ENCODE measurements around the gene MRPL51. TPM values are rescaled to one million over a fixed set of nuclear protein-coding genes. Genes with fewer than 3 reads are reported as not detected.

The MRPL51 gene
- total and polyA plus RNA-seq, 2 donors (not counting 1 experiment from before 2014, with no cell fraction given), result 18.6 to 72.6 TPM

DNA sequence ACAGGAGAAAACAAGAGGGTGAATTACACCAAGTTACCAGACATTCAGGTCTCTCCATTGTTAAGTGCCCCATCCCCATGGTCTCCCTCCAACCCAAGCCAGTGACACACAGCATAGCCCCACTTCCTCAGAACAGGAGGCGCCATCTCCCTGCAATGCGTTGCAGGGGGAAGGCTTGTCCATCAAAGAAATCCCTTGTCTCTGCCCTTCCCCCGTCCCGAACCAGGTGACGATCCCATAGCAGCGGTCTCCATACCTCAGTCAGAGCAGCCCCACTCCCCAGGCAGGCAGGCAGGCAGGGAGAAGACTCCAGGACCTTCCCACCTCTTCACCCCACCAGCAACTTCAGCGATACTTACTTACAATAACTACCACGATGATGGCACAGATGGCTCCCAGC lies 28.5 kb downstream of the MRPL51 start:
- Histone ChIP-seq H3K79me2 (ENCODE audit: control insufficient read depth, insufficient read depth, low read length) (peaks cover 45% of the 10 kb centered on the region), H3K36me3 (replicated peaks in 1 of 2; ENCODE audit: control extremely low read depth in 1 of 2, control insufficient read depth in 1 of 2, extremely low read depth in 1 of 2, insufficient read depth in 2 of 2, low read length in 1 of 2) (peaks cover 4 to 55% of the 10 kb centered on the region in 2 experiments), H3K9me3 (ENCODE audit: control extremely low read depth in 1 of 3, control insufficient read depth in 2 of 3, insufficient read depth in 1 of 3, low read length in 2 of 3) (no peaks in the 10 kb centered on the region), H3K4me2 (replicated peaks; ENCODE audit: low read depth, low read length, poor library complexity, severe bottlenecking) (no peak overlapping the region), H4K20me1 (ENCODE audit: control insufficient read depth, insufficient read depth, low read length, poor library complexity, severe bottlenecking) (peaks cover 19% of the 10 kb centered on the region), H2AFZ (ENCODE audit: insufficient read depth, low read depth, low read length, poor library complexity, severe bottlenecking) (no peak overlapping the region), H3K27ac (ENCODE audit: low read length in 2 of 2) (peak overlapping the region; percentile 3 to 89), H3K4me1 (ENCODE audit: control insufficient read depth in 2 of 2, insufficient read depth in 2 of 2, low read length in 2 of 2) (peaks cover 66 to 94% of the 10 kb centered on the region in 2 donors), H3K4me3 (ENCODE audit: control extremely low read depth in 1 of 5, extremely low read depth in 1 of 5, insufficient read depth in 1 of 5, low read depth in 2 of 5, low read length in 4 of 5) (no peak overlapping the region), H3K27me3 (replicated peaks in 1 of 4; ENCODE audit: control extremely low read depth in 1 of 4, control insufficient read depth in 3 of 4, insufficient read depth in 4 of 4, low read length in 3 of 4) (no peaks in the 10 kb centered on the region), H3K9ac (ENCODE audit: low read length) (no peak overlapping the region)
- ChIA-PET POLR2A (interaction anchor here (0.6 to 2.2 kb wide), 6 partner anchors 20 to 149 kb away, joined by 3 to 33 read pairs (median 4); partner anchors contain the start of genes CD27 and GAPDH), CTCF (interaction anchor here (0.5 to 8.9 kb wide), 21 partner anchors 7 to 260 kb away, joined by 3 to 383 read pairs (median 8); partner anchors contain the start of genes CD27, GAPDH, LPAR5 and TAPBPL)
- H3K4me3 Mint-ChIP-seq, result no peak overlapping the region
- 96% methylated on average over 8 of the region's 8 CpGs for WGBS (ENCODE audit: insufficient coverage)
- DNase-seq, result no peak
- intact Hi-C loops (cut with micrococcal nuclease), result loop anchor here (10.0 kb wide), 1 partner anchor 130 kb away; no protein-coding TSS in a partner anchor
- H3K9me3 Mint-ChIP-seq (ENCODE audit: insufficient read depth), result no peaks in the 10 kb centered on the region
- no peak for TF ChIP-seq EZH2 (IDR thresholded peaks at IDR 0.05; ENCODE audit: borderline replicate concordance, insufficient read depth, low read depth, low read length, poor library complexity, severe bottlenecking)
- TF ChIP-seq, protein P1, sequence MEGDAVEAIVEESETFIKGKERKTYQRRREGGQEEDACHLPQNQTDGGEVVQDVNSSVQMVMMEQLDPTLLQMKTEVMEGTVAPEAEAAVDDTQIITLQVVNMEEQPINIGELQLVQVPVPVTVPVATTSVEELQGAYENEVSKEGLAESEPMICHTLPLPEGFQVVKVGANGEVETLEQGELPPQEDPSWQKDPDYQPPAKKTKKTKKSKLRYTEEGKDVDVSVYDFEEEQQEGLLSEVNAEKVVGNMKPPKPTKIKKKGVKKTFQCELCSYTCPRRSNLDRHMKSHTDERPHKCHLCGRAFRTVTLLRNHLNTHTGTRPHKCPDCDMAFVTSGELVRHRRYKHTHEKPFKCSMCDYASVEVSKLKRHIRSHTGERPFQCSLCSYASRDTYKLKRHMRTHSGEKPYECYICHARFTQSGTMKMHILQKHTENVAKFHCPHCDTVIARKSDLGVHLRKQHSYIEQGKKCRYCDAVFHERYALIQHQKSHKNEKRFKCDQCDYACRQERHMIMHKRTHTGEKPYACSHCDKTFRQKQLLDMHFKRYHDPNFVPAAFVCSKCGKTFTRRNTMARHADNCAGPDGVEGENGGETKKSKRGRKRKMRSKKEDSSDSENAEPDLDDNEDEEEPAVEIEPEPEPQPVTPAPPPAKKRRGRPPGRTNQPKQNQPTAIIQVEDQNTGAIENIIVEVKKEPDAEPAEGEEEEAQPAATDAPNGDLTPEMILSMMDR (IDR thresholded peaks at IDR 0.05), result no peak
- H3K27me3 Mint-ChIP-seq, result no peaks in the 10 kb centered on the region
- H3K27ac Mint-ChIP-seq, result peak overlapping the region; percentile 98
- ATAC-seq (ENCODE audit: low read depth), result no peak
- peaks cover 88% of the 10 kb centered on the region for H3K4me1 Mint-ChIP-seq

DNA sequence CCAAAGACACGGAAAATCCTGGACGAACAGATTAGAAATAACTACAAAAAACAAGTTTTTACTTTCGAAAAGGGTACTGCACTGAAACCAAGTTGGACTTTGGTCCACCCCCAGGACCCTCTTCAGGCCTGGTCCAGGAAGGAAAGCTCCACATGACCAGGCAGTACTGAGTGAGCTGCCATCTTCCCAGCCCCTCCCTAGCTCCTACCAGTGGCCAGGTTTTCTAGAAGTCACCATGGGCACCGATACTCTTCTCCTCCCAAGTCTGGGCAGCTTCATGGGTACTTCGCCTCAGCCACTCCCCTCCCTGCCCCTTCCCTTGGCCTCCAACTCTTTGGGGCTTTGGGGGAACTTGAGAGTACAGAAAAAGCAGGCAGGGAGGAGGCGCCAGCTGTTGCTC lies 29.2 kb downstream of the MRPL51 start:
- Mint-ChIP-seq H3K27me3 (no peaks in the 10 kb centered on the region), H3K4me1 (peaks cover 88% of the 10 kb centered on the region), H3K4me3 (no peak overlapping the region), H3K9me3 (ENCODE audit: insufficient read depth) (no peaks in the 10 kb centered on the region), H3K27ac (peak overlapping the region; percentile 98)
- no peak overlapping the region for H3K4me2 ChIP-seq (replicated peaks; ENCODE audit: low read depth, low read length, poor library complexity, severe bottlenecking)
- POLR2A ChIA-PET, result interaction anchor here (0.6 to 3.7 kb wide), 4 partner anchors 12 to 41 kb away, joined by 3 to 54 read pairs (median 4); partner anchors contain the start of genes CD27 and TAPBPL
- H3K79me2 ChIP-seq (ENCODE audit: control insufficient read depth, insufficient read depth, low read length), result peaks cover 45% of the 10 kb centered on the region
- peaks cover 5 to 61% of the 10 kb centered on the region in 2 experiments for H3K36me3 ChIP-seq (replicated peaks in 1 of 2; ENCODE audit: control extremely low read depth in 1 of 2, control insufficient read depth in 1 of 2, extremely low read depth in 1 of 2, insufficient read depth in 2 of 2, low read length in 1 of 2)
- no peak overlapping the region for H3K4me3 ChIP-seq (ENCODE audit: control extremely low read depth in 1 of 5, extremely low read depth in 1 of 5, insufficient read depth in 1 of 5, low read depth in 2 of 5, low read length in 4 of 5)
- H3K9me3 ChIP-seq (ENCODE audit: control extremely low read depth in 1 of 3, control insufficient read depth in 2 of 3, insufficient read depth in 1 of 3, low read length in 2 of 3), result no peaks in the 10 kb centered on the region
- intact Hi-C loops (cut with micrococcal nuclease), result loop anchor here (10.0 kb wide), 1 partner anchor 129 kb away; no protein-coding TSS in a partner anchor
- no peak for TF ChIP-seq EZH2 (IDR thresholded peaks at IDR 0.05; ENCODE audit: borderline replicate concordance, insufficient read depth, low read depth, low read length, poor library complexity, severe bottlenecking)
- TF ChIP-seq, protein P1 (IDR thresholded peaks at IDR 0.05), result no peak
- peaks cover 19% of the 10 kb centered on the region for H4K20me1 ChIP-seq (ENCODE audit: control insufficient read depth, insufficient read depth, low read length, poor library complexity, severe bottlenecking)
- no peak overlapping the region for H3K9ac ChIP-seq (ENCODE audit: low read length)
- no peaks in the 10 kb centered on the region for H3K27me3 ChIP-seq (replicated peaks in 1 of 4; ENCODE audit: control extremely low read depth in 1 of 4, control insufficient read depth in 3 of 4, insufficient read depth in 4 of 4, low read length in 3 of 4)
- H3K4me1 ChIP-seq (ENCODE audit: control insufficient read depth in 2 of 2, insufficient read depth in 2 of 2, low read length in 2 of 2), result peaks cover 66 to 94% of the 10 kb centered on the region in 2 donors
- CTCF ChIA-PET, result interaction anchor here (1.0 to 8.9 kb wide), 6 partner anchors 12 to 172 kb away, joined by 3 to 383 read pairs (median 56); partner anchors contain the start of genes CD27, LPAR5 and TAPBPL
- no peak for ATAC-seq (ENCODE audit: low read depth)
- no peak for DNase-seq
- H3K27ac ChIP-seq (ENCODE audit: low read length in 2 of 2), result peak overlapping the region; percentile 3 to 89
- 92% methylated on average over 5 of the region's 6 CpGs for WGBS (ENCODE audit: insufficient coverage)
- H2AFZ ChIP-seq (ENCODE audit: insufficient read depth, low read depth, low read length, poor library complexity, severe bottlenecking), result no peak overlapping the region
